Erythroblast (primary cell): ENCODE results near the gene LNPEP.

Source experiments
- GATA1 ChIP-seq: IDR thresholded peaks from 2 replicates; pipeline ENCODE4 v1.6.1; 2011; ENCODE audit warnings: low read depth, mild to moderate bottlenecking, control low read depth, low read length, moderate library complexity
- POLR2A ChIP-seq: IDR thresholded peaks from 2 replicates; pipeline ENCODE4 v1.6.1; 2011; ENCODE audit warnings: mild to moderate bottlenecking, low read length

GRCh38 chr5:96940586-96940985, 4.7 kb downstream of the LNPEP start:
- TF ChIP-seq POLR2A: no peak
- TF ChIP-seq GATA1: no peak
